ENCODE measurements around the gene IL17RE.
"Not testable (repeated sequence)": the region's sequence is repeated elsewhere in the genome, so short reads cannot be mapped to it uniquely, and the experiment has no call there.

- TF ChIP-seq, protein P1, sequence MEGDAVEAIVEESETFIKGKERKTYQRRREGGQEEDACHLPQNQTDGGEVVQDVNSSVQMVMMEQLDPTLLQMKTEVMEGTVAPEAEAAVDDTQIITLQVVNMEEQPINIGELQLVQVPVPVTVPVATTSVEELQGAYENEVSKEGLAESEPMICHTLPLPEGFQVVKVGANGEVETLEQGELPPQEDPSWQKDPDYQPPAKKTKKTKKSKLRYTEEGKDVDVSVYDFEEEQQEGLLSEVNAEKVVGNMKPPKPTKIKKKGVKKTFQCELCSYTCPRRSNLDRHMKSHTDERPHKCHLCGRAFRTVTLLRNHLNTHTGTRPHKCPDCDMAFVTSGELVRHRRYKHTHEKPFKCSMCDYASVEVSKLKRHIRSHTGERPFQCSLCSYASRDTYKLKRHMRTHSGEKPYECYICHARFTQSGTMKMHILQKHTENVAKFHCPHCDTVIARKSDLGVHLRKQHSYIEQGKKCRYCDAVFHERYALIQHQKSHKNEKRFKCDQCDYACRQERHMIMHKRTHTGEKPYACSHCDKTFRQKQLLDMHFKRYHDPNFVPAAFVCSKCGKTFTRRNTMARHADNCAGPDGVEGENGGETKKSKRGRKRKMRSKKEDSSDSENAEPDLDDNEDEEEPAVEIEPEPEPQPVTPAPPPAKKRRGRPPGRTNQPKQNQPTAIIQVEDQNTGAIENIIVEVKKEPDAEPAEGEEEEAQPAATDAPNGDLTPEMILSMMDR (conservative IDR thresholded peaks at IDR 0.05; ENCODE audit: low read depth, low read length): not testable (repeated sequence)
- TF ChIP-seq EZH2phosphoT487 (IDR thresholded peaks at IDR 0.05; ENCODE audit: borderline replicate concordance, low read length): not testable (repeated sequence)
Observed at GRCh38 chr3:9896755-9897407, 5.8 kb upstream of the IL17RE start.

All from PC-3 (cell line).